ENCODE measurements around the gene NAA38. TPM values are rescaled to one million over a fixed set of nuclear protein-coding genes. Genes with fewer than 3 reads are reported as not detected.

NAA38 gene
- total RNA-seq, 2 donors from 2014 or later: 59.5 to 133 TPM

DNA sequence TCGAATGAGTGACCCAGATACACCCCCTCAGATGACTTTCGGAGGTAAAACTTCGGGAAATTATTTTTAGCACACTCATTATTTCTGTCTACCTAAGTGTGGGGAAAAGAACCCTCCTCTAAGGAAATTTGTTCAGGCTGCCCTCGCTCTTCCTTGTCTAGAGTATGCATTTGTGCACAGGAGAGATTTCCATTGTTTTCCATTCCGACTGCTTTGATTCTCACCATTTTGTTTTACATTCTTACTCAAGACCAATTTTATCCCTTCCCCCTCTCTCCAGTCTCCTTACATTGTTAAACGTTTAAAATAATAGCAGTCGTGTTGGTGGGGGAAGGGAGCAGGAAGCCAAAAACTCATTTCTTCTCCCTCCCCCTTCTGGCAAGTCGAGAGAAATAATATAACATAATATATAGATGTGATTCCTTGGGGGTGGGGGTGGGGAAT lies 29.7 kb upstream of the NAA38 start:
- Histone ChIP-seq H3K4me1 (peaks cover 23% of the 10 kb centered on the region), H3K9ac (ENCODE audit: low read depth in 2 of 2, low read length in 2 of 2) (peak overlapping the region; percentile 74 to 97), H3K9me3 (no peaks in the 10 kb centered on the region), H3K4me3 (peak overlapping the region; percentile 86), H3K27ac (peak overlapping the region; percentile 99), H3K27me3 (no peaks in the 10 kb centered on the region), H3K36me3 (peaks cover 7% of the 10 kb centered on the region)
- DNase-seq: no peak
- TF ChIP-seq, protein P1, sequence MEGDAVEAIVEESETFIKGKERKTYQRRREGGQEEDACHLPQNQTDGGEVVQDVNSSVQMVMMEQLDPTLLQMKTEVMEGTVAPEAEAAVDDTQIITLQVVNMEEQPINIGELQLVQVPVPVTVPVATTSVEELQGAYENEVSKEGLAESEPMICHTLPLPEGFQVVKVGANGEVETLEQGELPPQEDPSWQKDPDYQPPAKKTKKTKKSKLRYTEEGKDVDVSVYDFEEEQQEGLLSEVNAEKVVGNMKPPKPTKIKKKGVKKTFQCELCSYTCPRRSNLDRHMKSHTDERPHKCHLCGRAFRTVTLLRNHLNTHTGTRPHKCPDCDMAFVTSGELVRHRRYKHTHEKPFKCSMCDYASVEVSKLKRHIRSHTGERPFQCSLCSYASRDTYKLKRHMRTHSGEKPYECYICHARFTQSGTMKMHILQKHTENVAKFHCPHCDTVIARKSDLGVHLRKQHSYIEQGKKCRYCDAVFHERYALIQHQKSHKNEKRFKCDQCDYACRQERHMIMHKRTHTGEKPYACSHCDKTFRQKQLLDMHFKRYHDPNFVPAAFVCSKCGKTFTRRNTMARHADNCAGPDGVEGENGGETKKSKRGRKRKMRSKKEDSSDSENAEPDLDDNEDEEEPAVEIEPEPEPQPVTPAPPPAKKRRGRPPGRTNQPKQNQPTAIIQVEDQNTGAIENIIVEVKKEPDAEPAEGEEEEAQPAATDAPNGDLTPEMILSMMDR (IDR thresholded peaks at IDR 0.05): no peak
- intact Hi-C loops (cut with DNase I): no loop called here

DNA sequence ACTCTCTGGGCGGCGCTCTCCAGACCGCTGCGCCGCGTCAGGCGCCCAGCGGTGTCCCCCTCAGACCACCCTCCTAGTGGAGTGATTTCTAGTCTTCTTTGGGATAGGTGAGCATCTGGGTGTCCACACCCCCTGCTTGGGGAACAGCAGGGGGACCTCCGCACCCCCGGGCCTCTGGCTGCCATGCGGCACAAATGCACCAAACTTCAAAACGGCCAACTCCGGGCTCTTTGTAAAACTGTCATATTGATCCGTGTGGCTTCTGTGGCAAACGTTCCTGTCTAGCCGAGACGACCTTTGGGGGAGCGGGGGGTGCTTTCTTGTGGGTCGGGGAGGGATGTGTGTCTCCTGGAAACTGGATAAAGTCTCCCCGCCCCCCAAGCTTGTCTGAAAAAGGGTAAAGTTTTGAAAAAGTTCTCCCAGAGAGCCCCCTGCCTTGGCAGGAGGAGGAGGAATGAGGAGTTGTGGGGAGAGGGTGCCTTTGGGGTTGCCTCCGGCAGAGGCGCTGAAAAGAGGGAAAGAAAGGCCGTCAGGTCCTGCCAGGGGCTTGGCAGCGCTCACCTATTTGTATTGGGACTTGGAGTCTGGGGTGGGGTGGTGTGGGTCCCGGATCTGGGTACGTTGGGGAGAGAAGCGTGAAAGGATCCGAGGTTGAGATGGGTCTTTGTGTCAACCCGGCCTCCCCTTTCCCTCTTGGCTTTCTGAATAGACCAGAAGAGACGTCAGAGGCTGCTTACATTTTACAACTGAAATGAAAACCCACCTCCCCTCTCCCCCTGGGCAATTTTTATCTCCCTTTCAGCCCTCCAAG lies 29.1 kb upstream of the NAA38 start:
- TF ChIP-seq, protein P1 (IDR thresholded peaks at IDR 0.05): no peak
- H3K9me3 ChIP-seq: no peaks in the 10 kb centered on the region

DNA sequence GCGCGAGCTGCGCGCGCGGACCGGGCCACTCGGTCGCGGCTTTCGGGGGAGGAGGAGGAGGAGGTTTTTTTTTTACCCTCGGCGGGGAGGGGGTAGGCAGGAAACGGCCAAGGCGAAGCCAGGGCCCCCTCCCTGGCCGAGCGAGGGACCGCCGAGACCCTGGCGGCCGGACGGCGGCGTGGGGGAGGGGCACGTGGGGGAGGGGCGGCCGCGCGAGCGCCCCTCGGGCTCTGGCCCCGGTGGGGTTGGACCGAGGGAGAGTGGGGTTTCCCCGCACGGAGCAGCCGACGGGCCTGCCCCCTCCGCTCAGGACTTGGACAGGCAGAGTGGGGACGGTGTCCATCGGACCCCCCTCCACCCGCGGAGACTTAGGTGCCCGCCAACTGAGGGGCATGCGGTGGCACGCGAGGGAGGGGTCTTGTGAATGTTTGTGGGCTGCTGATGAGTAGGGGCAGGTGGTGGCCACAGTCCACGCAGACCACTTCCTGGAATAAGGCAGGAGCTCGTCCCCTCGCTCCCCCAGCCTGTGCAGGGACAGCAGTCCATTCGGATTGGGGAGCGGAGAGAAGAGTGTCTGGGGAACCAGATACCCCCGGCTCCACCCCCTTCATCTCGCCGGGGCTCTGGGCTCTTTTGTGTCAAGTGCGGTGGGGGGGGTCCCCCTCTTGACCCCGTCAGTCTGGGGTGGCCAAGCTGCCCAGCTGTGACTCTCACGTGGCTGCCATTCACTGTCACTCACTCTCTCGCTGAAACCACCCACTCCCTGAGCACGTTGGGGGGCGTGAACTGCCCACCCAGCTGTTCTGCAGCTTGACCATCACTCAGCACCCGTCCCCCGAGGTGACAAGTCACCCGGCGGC lies 28.2 kb upstream of the NAA38 start:
- H3K4me1 ChIP-seq: peaks cover 23% of the 10 kb centered on the region
- H3K27me3 ChIP-seq: no peaks in the 10 kb centered on the region
- peak overlapping the region; percentile 99 for H3K27ac ChIP-seq
- H3K36me3 ChIP-seq: no peaks in the 10 kb centered on the region
- peak; percentile 67 for DNase-seq
- intact Hi-C loops (cut with DNase I): no loop called here
- H3K4me3 ChIP-seq: peak overlapping the region; percentile 86
- H3K9me3 ChIP-seq: no peaks in the 10 kb centered on the region
- peak overlapping the region; percentile 74 to 97 for H3K9ac ChIP-seq (ENCODE audit: low read depth in 2 of 2, low read length in 2 of 2)
- TF ChIP-seq, protein P1 (IDR thresholded peaks at IDR 0.05): no peak

More for the DNA sequence above, 29.1 kb upstream of the NAA38 start:
- DNase-seq: peak; percentile 65
- intact Hi-C loops (cut with DNase I): no loop called here
- H3K27me3 ChIP-seq: no peaks in the 10 kb centered on the region
- peaks cover 23% of the 10 kb centered on the region for H3K4me1 ChIP-seq
- H3K9ac ChIP-seq (ENCODE audit: low read depth in 2 of 2, low read length in 2 of 2): peak overlapping the region; percentile 74 to 97
- peak overlapping the region; percentile 86 for H3K4me3 ChIP-seq
- peak overlapping the region; percentile 99 for H3K27ac ChIP-seq
- H3K36me3 ChIP-seq: peaks cover 7% of the 10 kb centered on the region

DNA sequence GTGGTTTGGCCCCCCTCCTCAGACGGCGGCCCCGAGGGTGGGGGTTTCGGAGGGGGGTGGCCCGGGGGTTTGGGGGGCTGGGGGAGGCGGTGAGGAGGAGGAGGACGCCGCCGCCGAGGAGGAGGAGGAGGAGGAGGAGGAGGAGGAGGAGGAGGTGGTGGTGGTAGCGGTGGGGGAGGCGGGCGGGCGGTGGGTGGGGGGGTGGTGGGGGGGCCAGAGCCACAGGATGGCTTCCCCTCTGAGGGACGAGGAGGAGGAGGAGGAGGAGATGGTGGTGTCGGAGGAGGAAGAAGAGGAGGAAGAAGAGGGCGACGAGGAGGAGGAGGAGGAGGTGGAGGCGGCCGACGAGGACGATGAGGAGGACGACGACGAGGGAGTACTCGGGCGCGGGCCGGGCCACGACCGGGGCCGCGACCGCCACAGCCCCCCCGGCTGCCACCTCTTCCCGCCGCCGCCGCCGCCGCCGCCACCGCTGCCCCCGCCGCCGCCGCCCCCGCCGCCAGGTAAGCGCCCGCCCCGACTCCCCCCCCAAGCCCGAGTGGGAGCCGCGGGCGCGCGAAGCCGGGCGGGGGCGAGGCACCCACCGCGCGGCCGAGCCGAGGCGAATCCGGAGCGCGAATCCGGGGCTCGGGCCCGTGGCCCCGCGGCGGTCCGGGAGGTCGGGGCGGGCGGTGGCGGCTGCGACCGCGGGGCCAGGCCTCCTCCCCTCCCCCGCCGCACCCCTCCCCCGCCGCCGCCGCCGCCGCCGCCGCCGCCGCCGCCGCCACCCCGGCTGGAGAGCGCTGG lies 27.4 kb upstream of the NAA38 start:
- peaks cover 21% of the 10 kb centered on the region for H3K4me1 ChIP-seq
- peak overlapping the region in 1 of 2 donors; percentile 74 for H3K9ac ChIP-seq (ENCODE audit: low read depth in 2 of 2, low read length in 2 of 2)

More for the DNA sequence above, 27.4 kb upstream of the NAA38 start:
- intact Hi-C loops (cut with DNase I): no loop called here
- Histone ChIP-seq H3K27me3 (no peaks in the 10 kb centered on the region), H3K36me3 (no peaks in the 10 kb centered on the region), H3K9me3 (no peaks in the 10 kb centered on the region), H3K27ac (peak overlapping the region; percentile 99), H3K4me3 (peak overlapping the region; percentile 86)
- TF ChIP-seq, protein P1 (IDR thresholded peaks at IDR 0.05): no peak
- no peak for DNase-seq
